H54 (cell line): Measurements from ENCODE around the gene VPS41.
A peak's percentile ranks its signal among the peaks of the same experiment; 100 is the strongest.
"Not testable (repeated sequence)": the region's sequence is repeated elsewhere in the genome, so short reads cannot be mapped to it uniquely, and the experiment has no call there.

Source experiments
- DNase-seq: peaks from one replicate; pipeline ENCODE4 v3.0.0; 2011; ENCODE audit warnings: low spot score, mixed read lengths; ENCODE audit not compliant: insufficient read length
- FAIRE-seq: peaks from 3 replicates; lab custom pipeline; 2011; peaks lifted over from hg19 to GRCh38; lab: Jason Lieb, UNC
- POLR2A ChIP-seq: IDR thresholded peaks from 2 replicates; pipeline ENCODE4 v1.6.1; 2011; ENCODE audit warnings: low read depth, mild to moderate bottlenecking, low read length

VPS41 gene

GRCh38 chr7:38908759-38909335 is at the start of gene VPS41:
TSS of gene VPS41 (minus strand) at chr7:38909191. CDS start at chr7:38909174, 17 bp downstream.
- peak; percentile 96 for FAIRE-seq
- TF ChIP-seq POLR2A, result peak; percentile 36; the same call in 1 of the 2 replicates
- peak; percentile 92 for DNase-seq

- TF ChIP-seq POLR2A, result no peak
- FAIRE-seq (no peak), DNase-seq (no peak)
Observed at GRCh38 chr7:38955892-38956291, 46.9 kb upstream of the VPS41 start.

GRCh38 chr7:38953971-38954370 is 45.0 kb upstream of the VPS41 start:
- no peak for TF ChIP-seq POLR2A
- FAIRE-seq (no peak), DNase-seq (no peak)

GRCh38 chr7:38953227-38953626 is 44.2 kb upstream of the VPS41 start:
- TF ChIP-seq POLR2A, result no peak
- DNase-seq, result no peak
- no peak for FAIRE-seq

GRCh38 chr7:38951213-38951612 is 42.2 kb upstream of the VPS41 start:
- FAIRE-seq (no peak), DNase-seq (no peak)
- TF ChIP-seq POLR2A, result no peak

- peak; percentile 38 for FAIRE-seq
- no peak for DNase-seq
- TF ChIP-seq POLR2A, result no peak
Observed at GRCh38 chr7:38950309-38950708, 41.3 kb upstream of the VPS41 start.

GRCh38 chr7:38947541-38947940 is 38.5 kb upstream of the VPS41 start:
- FAIRE-seq, result not testable (repeated sequence)

GRCh38 chr7:38942431-38943051 is 33.5 kb upstream of the VPS41 start:
- no peak for TF ChIP-seq POLR2A
- no peak for DNase-seq
- FAIRE-seq, result no peak

More at GRCh38 chr7:38947541-38947940, 38.5 kb upstream of the VPS41 start:
- not testable (repeated sequence) for DNase-seq

- DNase-seq, result no peak
- no peak for TF ChIP-seq POLR2A
- FAIRE-seq, result no peak
Observed at GRCh38 chr7:38940774-38941173, 31.8 kb upstream of the VPS41 start.

GRCh38 chr7:38938589-38938988 is 29.6 kb upstream of the VPS41 start:
- DNase-seq, result no peak
- TF ChIP-seq POLR2A, result no peak
- FAIRE-seq, result no peak

GRCh38 chr7:38938001-38938485 is 29.1 kb upstream of the VPS41 start:
- no peak for TF ChIP-seq POLR2A
- DNase-seq (no peak), FAIRE-seq (no peak)

GRCh38 chr7:38936641-38937040 is 27.6 kb upstream of the VPS41 start:
- DNase-seq, result no peak
- TF ChIP-seq POLR2A, result no peak
- no peak for FAIRE-seq

- TF ChIP-seq POLR2A, result no peak
- no peak for FAIRE-seq
Observed at GRCh38 chr7:38934536-38934935, 25.5 kb upstream of the VPS41 start.

GRCh38 chr7:38934051-38934450 is 25.1 kb upstream of the VPS41 start:
- DNase-seq, result no peak
- TF ChIP-seq POLR2A, result no peak
- FAIRE-seq, result no peak

More at GRCh38 chr7:38934536-38934935, 25.5 kb upstream of the VPS41 start:
- no peak for DNase-seq
